Measurements from ENCODE around the gene HIPK1.

Gene HIPK1

DNA sequence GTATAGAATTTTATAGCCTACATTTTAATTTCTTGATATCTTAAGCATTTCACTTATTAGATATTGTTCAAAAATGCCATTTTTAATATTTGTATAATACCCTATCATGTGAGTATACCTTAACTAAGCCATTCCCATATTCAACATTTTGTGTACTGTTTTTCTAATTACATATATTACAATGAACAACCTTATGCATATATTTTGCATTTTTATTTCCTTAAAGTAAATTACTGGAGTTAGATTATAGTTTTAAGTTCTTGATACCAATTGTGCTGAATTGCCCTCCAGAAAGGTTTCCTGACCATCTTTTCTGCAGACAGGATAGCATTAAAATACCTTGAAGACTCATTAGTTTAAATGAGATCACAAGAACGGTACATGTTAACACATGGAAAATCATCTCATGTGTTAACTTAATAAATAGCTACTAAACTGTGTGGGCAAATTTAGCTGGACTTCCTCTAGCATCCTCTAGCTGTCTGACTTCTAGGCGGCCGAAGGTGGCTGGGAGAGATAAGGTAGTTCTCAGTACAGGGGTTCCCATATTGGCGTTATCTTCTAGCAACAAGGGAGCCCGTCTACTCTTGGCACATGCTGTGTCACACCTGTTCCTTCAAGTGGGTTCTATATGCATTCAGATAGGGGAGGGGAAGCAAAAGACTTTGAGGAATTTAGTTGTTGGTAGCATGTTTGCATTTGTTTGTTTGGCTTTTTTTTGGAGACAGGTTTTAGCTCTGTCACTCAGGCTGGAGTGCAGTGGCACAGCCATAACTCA lies 15.0 kb upstream of the HIPK1 start:
- no peak for DNase-seq

DNA sequence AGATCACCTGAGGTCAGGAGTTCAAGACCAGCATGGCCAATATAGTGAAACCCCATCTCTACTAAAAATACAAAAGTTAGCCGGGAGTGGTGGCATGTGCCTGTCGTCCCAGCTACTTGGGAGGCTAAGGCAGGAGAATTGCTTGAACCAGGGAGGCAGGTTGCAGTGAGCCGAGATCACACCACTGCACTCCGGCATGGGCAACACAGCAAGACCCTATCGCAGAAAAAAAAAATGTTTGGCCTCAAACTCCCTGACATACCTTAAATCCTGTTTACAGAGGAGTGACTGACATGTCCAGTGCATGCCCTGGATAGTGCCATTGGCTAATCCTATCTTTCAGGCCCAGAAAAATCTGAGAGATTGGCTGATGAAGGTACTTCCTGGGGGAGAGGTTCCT lies 12.2 kb upstream of the HIPK1 start:
- DNase-seq: no peak

DNA sequence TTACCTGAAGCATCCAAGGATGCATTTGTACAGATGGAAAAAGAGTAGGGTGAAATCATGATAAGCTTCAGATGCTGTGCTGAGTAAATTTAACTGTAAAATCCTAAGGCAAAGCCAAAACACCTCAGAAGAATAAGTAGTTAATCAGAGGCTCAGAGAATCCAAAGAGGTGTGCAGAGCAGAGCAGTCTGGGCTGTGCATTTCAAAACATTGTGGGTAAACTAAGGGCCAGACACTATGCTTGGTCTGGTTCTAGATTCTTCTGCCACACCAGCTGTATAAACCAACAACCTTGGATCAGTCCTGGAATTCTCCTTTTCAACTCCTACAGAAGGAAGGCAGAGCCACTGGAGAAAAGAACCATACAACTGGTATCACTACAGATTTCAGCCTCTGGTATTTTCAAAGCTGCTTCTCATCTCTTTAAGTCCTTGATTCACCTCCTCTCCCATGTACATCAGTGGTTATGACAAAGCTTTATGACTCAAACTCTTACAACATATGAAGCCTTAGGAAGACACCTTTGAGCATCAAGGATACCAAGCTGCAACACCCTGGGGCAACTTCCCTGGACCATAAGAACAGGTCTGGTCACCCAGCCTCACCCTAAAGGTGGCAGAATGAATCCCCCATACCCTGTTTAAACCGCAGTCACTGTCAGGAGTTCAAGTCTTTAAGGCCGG lies 11.6 kb upstream of the HIPK1 start:
- DNase-seq: no peak

DNA sequence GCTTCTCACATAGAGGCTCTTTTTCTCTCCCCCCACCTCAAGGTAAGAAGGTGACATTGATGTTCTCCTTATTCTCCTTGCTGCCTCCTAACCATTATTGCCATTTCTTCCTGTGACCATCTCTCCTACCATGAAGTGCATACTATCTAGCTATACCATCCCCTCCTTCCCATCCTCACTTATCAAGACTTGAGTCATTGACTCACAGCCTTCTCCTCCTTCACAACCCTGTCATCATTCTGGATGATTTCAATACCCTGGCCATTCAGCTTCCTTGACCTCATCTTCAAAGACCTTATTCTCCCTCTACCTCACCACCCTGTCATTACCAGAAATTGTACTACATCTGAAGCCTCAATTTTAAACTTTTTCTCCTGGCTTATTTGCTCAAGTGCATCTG lies 10.9 kb upstream of the HIPK1 start:
- no peak for DNase-seq

DNA sequence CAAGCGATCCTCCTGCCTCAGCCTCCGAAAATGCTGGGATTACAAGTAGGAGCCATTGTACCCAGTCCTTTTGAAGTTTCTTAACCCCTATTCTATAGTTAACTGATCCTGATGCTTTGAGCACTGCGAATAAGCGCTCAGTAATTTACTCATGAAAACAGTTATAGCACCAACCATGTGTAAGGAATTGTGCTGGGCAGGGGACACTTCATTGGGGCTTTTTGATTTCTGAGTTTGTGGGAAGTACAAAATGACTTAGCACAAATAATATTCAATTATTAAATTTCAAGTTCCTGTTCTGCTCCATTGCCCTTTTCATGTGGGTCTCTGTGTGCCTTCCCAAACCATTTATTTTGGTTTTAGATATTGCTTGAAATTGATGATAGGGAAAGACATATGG lies 6.2 kb upstream of the HIPK1 start:
- no peak for DNase-seq

DNA sequence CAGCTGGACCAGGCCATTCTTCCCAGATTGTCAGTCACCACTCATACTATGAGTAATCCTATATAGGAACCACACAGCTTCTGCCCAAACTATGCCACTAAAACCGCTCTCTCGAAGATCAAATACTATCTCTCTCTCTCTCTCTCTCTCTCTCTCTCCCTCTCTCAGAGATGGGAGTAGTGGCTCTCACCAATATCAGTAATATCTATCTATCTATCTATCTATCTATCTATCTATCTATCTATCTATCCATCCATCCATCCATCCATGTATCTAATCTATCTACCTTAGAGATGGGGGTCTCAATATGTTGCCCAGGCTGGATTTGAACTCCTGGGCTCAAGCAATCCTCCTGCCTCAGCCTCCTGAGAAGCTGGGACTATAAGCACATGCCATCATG lies 4.7 kb upstream of the HIPK1 start:
- no peak for DNase-seq

DNA sequence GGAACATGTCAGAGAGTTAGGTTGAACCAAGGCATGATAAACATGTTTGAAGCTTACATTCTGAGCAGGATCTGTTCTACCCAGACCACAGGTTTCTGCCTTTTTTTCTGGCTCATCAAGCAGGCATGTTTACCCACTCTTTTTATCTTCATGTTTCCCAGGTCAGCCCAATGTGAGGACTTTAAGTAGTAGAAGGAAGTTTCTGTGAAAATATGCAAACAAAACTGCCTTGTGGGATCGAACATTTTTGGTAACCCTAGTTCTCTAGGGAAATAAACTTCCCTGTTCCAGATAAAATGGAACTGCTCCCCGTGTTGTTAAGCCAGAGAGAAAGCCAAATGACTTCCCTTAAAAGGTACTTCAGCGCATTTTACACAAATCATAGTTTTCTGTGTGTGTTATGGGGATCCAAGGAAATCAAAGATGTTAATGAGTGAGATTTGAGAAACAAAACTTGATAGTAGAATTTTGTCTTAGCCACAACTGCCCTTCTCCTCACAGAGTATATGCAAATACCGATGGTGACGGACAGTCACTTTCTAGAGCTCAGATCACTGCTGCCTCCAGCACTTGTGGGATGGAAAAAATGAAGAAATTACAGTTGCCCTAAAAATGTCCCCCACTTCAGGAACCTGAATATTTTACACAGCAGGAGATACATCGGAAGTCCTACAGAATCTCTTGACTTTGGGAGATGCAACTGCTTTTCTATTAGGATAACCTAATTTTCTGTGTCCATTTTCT lies 765 bp upstream of the HIPK1 start:
- no peak for DNase-seq

DNA sequence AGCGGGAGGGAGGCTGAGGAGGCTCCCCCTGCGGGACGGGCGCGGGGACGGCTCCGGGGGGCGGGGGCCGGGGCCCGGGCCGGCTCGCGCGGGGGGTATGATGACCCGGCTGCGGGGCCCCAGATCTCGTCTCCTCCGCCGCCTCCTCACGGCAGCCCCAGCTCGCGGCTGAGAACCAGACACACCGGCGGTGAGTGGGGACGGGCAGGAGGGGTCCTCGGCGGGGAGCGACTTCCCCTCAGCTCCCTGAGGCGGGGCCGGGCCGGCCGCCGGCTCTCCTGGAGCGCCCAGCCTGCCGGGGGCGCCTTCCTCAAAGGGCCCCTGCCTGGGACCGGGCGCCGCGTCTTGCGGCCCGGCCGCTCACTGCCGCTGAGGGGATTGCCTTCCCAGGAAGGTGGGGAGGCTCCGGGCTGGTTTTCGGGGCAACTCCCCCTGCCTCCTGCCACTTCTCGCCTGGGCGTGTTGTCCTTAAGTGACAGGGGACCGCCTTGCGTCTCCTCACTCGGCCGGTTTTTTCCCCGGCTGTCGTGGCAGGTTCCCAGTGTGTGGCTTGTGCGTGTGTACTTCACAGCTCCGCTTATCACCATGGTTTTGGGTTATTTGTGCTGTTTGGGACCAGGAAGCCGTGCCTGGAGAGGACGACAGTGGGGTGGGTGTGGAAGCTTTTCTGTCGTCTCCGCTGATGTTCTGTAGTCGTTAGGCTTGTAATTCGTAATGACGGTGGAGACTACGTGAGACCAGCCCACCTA lies 800 bp downstream of the HIPK1 start:
- DNase-seq: no peak

DNA sequence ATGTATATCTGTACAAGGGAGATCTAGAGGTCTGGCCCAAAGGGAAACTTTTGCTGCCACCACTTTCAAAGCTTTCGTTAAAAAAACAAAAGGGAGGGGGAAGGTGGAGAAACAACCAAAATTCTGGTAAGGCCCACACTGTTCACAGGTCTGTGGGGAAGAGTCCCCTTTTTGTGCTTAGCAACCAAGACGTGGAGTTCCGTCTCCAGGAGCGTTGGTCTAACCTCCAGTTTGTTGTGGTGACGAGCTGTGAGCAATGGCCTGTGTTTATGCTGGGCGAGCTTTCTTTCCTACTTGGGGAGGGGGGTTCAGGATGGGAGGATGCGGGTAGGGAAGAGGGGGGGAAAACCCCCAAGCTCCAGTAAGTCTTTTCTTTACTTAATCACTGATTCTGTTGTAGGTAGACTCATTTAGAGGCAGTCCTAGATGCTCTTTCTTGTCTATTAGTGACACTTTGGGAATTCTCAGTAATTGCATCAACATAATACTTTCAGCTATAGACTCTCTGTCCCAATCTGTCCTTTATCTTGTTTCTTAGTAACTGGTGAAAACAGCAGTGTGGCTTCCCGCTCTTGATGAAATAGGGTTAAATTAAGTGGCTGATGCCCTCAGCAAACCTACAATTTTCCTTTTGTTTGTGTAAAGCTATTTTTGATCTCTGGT lies 1.5 kb downstream of the HIPK1 start:
- DNase-seq: no peak

DNA sequence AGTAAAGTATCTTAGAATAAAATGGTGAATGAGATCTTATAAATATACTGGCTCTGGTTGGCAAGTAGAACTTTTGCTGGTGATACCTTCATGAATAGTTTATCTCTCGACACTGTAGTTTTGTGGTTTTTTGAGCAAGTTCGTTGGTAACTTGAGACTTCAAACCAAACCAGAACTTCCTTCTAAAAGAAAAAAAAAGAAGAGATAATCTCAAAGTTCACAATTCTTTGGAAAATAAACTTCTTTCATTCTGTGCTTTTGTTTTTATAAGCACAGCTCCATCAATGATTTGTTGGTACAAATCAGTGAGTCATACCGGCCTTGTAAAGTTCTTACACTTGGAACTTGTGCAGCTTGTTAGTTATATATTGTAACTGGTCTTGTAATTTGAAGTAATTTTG lies 2.3 kb downstream of the HIPK1 start:
- DNase-seq: no peak

DNA sequence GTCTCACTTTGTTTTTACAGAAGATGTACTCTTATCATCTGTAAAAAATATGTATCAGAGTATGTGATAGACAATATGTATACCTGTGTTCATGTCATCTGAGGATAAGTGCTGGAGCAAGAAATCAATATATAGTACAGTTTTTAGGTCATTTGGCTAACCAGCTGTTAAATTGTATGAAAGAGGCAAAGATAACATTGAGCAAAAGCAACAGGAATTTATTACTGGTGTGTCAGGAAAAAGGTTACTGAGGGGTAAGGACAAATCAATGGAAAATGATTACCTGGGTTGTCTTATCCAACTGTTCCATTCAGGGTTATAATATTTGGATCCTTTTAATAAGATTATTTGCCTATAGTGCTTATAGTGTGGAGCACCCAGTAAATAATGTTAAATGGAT lies 4.9 kb downstream of the HIPK1 start:
- no peak for DNase-seq

DNA sequence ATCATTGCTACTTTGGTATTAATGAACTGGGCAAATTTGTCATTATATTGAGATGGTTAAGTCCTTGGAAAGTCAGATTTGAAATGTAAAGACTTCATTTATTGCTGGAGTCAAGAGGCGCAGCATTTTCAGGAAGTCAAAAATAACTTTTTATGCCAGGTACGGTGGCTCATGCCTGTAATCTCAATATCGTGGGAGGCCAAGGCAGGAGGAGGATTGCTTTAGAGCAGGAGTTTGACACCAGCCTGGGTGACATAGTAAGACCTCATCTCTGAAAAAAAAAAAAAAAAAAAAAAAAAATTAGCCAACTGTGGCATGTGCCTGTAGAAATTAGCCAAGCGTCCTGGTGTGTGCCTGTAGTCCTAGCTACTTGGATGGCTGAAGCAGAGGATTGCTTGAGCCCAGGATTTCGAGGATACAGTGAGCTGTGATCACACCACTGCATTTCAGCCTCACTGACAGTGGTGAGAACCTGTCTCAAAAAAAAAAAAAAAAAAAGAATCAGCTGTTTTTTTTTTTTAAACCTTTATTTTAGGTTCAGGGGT lies 5.5 kb downstream of the HIPK1 start:
- DNase-seq: no peak

DNA sequence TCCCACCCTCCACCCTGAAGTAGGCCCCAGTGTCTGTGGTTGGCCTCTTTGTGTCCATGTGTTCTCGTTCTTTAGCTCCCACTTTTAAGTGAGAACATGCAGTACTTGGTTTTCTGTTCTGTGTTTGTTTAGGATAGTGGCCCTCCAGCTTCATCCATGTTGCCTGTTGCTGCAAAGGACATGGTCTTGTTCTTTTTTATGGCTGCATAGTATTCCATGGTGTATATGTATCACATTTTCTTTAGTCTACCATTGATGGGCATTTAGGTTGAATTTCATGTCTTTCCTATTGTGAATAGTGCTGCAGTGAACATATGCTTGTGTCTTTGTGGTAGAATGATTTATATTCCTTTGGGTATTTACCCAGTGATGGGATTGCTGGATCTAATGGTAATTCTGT lies 6.1 kb downstream of the HIPK1 start:
- DNase-seq: no peak

DNA sequence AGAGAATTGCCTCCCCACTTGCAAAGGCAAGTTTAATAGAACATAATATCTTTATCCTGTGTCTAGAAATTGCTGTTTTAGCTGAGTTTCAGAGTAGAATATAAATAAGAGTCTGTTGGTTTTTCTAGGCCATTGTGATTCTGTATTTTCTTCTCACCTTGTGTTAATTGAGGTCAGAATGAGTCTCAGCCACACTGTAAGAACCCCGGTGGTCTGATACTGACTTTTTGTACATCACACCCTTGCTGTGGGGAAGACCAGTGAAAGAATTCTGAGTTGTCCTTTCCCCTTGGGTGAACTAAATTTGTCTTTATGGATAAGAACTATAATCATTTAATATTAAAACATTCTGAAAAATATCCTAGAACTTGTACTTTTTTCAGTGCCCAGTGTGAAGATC lies 6.8 kb downstream of the HIPK1 start:
- DNase-seq: no peak

DNA sequence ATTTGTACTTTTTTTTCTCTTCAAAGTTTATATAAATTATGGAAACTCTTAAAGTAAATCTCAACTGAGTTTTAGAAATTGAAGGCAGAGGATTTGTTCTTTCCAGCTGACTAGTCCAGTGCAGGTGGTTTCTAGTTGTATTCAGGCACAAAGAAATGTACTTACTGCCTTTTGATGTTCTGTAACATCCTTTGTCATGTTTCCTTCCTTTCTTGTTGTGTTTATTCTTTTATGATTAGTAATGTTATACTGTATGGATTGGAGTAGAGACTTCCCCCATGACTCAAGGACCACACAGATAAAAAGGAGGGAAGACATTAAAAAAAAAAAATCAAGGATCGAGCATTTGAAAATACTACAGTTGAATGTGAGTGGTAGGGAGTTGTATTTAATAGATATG lies 8.0 kb downstream of the HIPK1 start:
- DNase-seq: no peak

DNA sequence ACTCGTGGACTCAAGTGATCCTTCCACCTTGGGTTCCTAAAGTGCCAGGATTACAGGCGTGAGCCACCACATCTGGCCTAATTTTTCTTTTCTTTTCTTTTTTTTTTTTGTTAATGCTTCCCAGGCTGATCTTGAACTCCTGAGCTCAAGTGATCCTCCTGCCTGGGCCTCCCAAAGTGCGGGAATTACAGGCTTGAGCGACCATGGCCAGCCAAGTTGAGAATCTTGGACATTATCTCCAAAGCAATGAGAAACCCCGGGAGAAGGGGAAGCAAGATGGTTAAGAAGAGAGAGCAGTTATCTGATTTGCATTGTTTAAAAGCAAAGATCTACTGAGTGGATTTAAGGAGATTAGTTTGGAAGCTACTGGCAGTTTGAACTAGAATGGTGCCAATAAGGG lies 9.1 kb downstream of the HIPK1 start:
- DNase-seq: no peak

DNA sequence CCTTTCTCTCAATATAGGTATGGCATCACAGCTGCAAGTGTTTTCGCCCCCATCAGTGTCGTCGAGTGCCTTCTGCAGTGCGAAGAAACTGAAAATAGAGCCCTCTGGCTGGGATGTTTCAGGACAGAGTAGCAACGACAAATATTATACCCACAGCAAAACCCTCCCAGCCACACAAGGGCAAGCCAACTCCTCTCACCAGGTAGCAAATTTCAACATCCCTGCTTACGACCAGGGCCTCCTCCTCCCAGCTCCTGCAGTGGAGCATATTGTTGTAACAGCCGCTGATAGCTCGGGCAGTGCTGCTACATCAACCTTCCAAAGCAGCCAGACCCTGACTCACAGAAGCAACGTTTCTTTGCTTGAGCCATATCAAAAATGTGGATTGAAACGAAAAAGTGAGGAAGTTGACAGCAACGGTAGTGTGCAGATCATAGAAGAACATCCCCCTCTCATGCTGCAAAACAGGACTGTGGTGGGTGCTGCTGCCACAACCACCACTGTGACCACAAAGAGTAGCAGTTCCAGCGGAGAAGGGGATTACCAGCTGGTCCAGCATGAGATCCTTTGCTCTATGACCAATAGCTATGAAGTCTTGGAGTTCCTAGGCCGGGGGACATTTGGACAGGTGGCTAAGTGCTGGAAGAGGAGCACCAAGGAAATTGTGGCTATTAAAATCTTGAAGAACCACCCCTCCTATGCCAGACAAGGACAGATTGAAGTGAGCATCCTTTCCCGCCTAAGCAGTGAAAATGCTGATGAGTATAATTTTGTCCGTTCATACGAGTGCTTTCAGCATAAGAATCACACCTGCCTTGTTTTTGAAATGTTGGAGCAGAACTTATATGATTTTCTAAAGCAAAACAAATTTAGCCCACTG lies 11.5 kb downstream of the HIPK1 start:
- DNase-seq: no peak

DNA sequence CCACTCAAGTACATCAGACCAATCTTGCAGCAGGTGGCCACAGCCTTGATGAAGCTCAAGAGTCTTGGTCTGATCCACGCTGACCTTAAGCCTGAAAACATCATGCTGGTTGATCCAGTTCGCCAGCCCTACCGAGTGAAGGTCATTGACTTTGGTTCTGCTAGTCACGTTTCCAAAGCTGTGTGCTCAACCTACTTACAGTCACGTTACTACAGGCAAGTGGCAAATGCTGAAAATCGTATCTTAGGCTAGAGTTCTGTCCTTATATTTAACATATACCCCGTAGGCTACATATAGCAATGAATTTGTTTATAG lies 12.1 kb downstream of the HIPK1 start:
- DNase-seq: no peak

DNA sequence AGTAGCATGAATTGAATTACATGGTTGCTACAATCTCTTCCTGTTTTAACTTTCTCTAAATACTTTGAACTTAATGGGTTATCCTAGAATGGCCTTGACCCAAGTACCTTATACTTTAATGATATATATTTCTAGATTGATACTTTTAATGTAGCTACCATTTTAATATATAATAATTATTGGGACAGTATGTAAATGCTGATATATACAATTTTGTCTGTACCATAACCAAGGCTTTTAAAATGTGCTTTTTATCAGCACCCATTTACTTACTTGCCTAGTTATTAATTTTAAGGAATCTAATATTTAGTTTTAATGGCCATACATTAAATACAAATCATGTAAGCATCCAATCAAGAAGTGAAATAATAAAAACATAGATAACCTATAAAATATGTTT lies 13.4 kb downstream of the HIPK1 start:
- no peak for DNase-seq

DNA sequence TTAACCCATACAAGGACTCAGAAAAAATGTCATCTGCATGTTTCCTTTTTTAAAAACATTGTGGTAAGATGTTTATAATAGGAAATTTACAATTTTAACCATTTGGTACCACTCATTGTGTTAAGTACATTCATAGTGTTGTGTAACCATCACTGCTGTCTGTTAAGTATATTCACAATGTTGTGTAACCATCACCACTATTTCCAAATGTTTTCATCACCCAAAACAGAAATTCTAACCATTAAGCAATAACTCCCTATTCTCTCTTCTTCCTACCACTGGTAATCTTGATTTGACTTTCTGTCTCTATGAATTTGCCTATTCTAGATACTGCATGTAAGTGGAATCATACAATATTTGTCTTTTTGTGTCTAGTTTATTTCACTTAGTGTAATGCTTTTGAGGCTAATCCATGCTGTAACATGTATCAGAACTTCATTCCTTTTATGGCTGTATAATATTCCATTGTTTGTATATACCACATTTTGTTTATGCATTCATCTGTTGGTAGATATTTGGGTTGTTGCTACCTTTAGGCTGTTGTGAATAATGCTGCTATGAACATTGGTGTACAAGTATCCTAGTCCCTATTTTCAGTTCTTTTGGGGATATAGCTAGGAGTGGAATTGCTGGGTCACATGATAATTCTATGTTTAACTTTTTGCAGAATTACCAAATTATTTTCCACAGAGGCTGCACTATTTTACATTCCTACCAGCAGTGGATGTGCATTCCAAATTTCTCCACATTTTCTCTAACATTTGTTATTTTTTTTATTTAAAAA lies 14.1 kb downstream of the HIPK1 start:
- DNase-seq: no peak

DNA sequence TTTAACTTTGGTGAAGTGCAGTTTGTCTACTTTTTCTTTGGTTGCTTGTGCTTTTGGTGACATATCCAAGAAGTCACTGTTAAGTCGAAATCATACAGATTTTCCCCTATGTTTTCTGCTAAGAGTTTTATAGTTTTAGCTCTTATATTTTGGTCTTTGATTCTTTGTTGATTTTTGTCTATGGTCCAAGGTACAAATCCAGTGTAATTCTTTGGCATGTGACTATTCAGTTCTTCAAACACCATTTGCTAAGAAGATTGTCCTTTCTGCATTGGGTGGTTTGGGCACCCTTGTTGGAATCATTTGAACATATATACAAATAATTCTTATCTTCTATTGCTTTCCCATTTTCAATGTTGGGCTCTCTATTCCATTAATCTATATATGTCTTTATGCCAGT lies 16.2 kb downstream of the HIPK1 start:
- no peak for DNase-seq

All from NCI-H510A (cell line).